ENCODE measurements around the gene HOXC12. TPM values are rescaled to one million over a fixed set of nuclear protein-coding genes. Genes with fewer than 3 reads are reported as not detected.

The HOXC12 gene
- total and polyA plus RNA-seq, 2 experiments from 2014 or later = not detected

GRCh38 chr12:53932915-53933314 lies 21.8 kb upstream of the HOXC12 start:
- TF ChIP-seq CTCF (IDR thresholded peaks at IDR 0.05; ENCODE audit: low read depth, low read length) = no peak
- Histone ChIP-seq H3K27ac (no peak overlapping the region), H3K27me3 (peaks cover 100% of the 10 kb centered on the region), H3K36me3 (no peaks in the 10 kb centered on the region), H3K4me3 (no peak overlapping the region), H3K9me3 (ENCODE audit: low read depth) (no peaks in the 10 kb centered on the region), H3K4me1 (ENCODE audit: low read depth) (no peaks in the 10 kb centered on the region)
- no peak for DNase-seq (ENCODE audit: low read depth in 1 of 2, low spot score in 1 of 2)

- Histone ChIP-seq H3K9me3 (ENCODE audit: low read depth) (no peaks in the 10 kb centered on the region), H3K4me3 (no peak overlapping the region), H3K27ac (no peak overlapping the region), H3K27me3 (peaks cover 100% of the 10 kb centered on the region), H3K36me3 (no peaks in the 10 kb centered on the region), H3K4me1 (ENCODE audit: low read depth) (no peaks in the 10 kb centered on the region)
- no peak for DNase-seq (ENCODE audit: low read depth in 1 of 2, low spot score in 1 of 2)
- no peak for TF ChIP-seq CTCF (IDR thresholded peaks at IDR 0.05; ENCODE audit: low read depth, low read length)
Measured at GRCh38 chr12:53935383-53936341, 19.0 kb upstream of the HOXC12 start.

DNA sequence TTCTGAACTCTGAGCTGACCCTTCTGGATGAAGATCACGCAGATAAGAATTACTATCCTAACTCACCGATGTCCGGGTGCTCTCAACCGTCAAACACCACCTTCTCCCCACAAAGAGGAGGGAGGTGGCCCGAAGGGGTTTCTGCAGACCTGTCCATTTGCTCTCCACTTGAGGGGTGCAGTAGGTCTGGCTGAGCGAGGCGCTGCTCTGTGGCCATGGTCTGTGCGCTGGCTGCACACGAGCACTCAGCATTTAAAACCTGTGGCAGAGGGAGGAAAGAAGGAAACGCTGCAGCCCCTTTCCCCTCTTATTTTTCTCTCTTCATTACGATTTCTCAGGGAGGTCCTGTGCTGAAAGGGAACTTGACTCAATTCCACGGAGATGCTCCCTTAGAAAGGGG lies 17.6 kb upstream of the HOXC12 start:
- Histone ChIP-seq H3K27me3 (peaks cover 100% of the 10 kb centered on the region), H3K36me3 (no peaks in the 10 kb centered on the region), H3K4me3 (no peak overlapping the region), H3K9me3 (ENCODE audit: low read depth) (no peaks in the 10 kb centered on the region), H3K27ac (no peak overlapping the region), H3K4me1 (ENCODE audit: low read depth) (no peaks in the 10 kb centered on the region)
- DNase-seq (ENCODE audit: low read depth in 1 of 2, low spot score in 1 of 2) = no peak
- TF ChIP-seq CTCF (IDR thresholded peaks at IDR 0.05; ENCODE audit: low read depth, low read length) = no peak

- TF ChIP-seq CTCF (IDR thresholded peaks at IDR 0.05; ENCODE audit: low read depth, low read length) = no peak
- DNase-seq (ENCODE audit: low read depth in 1 of 2, low spot score in 1 of 2) = no peak
- Histone ChIP-seq H3K4me1 (ENCODE audit: low read depth) (no peaks in the 10 kb centered on the region), H3K36me3 (no peaks in the 10 kb centered on the region), H3K27me3 (peaks cover 100% of the 10 kb centered on the region), H3K9me3 (ENCODE audit: low read depth) (no peaks in the 10 kb centered on the region), H3K4me3 (no peak overlapping the region), H3K27ac (no peak overlapping the region)
Measured at GRCh38 chr12:53937596-53938325, 16.9 kb upstream of the HOXC12 start.

GRCh38 chr12:53938326-53939140 lies 16.2 kb upstream of the HOXC12 start, which contains the start of gene HOXC13:
Gene HOXC13, plus strand, starts transcription at chr12:53938831. Its CDS starts 76 bp downstream, at chr12:53938907.
- H3K4me3 ChIP-seq = no peak within 1 kb of the TSS
- TF ChIP-seq CTCF (IDR thresholded peaks at IDR 0.05; ENCODE audit: low read depth, low read length) = no peak
- no peaks in the 10 kb centered on the region for H3K36me3 ChIP-seq
- DNase-seq (ENCODE audit: low read depth in 1 of 2, low spot score in 1 of 2) = peak; percentile 14 to 55
- H3K27ac ChIP-seq = no peak within 1 kb of the TSS
- H3K27me3 ChIP-seq = peaks cover 100% of the 10 kb centered on the region
- H3K4me1 ChIP-seq (ENCODE audit: low read depth) = no peaks in the 10 kb centered on the region
- H3K9me3 ChIP-seq (ENCODE audit: low read depth) = no peaks in the 10 kb centered on the region

All from cardiac muscle cell (in vitro differentiated cells and primary cell).